OCI-LY3 (cell line): ENCODE results near the gene NOA1.

Experiments
- CTCF ChIP-seq: fragments of 200-600, 300-600 bp; sonication (generic); IDR thresholded peaks from 2 replicates; pipeline ENCODE4 v1.5.1; 2014; ENCODE audit warnings: antibody characterized with exemption, low read length, low read depth
- EZH2phosphoT487 ChIP-seq: fragments of 200-600 bp; shearing (Covaris generic); IDR thresholded peaks from 2 replicates; pipeline ENCODE4 v1.6.1; 2018; ENCODE audit warnings: antibody characterized with exemption, mixed run types, low read depth

- TF ChIP-seq CTCF (no peak), EZH2phosphoT487 (no peak)
Measured at GRCh38 chr4:56972389-56972788, 5.0 kb downstream of the NOA1 start.
